Measurements from ENCODE around the gene HSD3B1.
"Not testable (repeated sequence)": the region's sequence is repeated elsewhere in the genome, so short reads cannot be mapped to it uniquely, and the experiment has no call there.

The HSD3B1 gene

DNA sequence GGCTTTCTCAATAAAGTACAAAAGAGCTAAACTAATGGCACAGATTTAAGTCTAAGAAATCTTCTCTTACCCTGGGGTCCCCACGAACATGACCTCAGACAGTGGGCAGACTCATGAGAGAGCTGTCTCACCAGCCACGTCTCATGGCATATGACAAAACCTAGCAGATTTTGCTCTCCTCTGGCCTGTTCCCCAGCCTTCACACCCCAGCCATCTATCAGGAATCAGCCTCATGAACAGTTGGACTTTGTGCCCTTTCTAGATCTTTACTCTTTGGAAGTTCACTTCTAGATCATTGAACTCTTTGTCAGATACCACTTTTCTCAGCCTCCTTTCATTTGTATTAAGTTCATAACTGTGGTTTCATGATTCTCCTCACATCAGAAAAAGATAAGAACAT, 14.2 kb upstream of the HSD3B1 start:
- no peak for DNase-seq

DNA sequence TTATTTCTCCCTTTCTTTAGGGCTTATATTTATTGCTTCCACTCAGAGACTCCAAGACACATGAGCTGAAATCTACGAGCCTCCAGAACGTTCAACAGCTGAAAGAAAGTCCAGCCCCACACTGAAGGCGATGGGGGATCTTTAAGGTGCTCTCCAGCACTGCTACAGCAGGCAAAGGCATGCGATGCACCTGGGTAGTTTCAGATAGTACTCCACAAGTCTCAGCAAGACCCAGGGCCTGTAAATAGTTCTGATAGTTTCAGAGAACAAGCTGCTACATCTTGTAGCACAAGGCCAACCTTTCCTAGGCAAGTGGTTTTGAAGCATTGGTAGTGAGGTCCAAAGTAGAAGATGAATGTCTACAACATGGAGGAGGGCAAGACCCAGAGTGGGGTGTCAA, 2.2 kb upstream of the HSD3B1 start:
- DNase-seq = no peak

DNA sequence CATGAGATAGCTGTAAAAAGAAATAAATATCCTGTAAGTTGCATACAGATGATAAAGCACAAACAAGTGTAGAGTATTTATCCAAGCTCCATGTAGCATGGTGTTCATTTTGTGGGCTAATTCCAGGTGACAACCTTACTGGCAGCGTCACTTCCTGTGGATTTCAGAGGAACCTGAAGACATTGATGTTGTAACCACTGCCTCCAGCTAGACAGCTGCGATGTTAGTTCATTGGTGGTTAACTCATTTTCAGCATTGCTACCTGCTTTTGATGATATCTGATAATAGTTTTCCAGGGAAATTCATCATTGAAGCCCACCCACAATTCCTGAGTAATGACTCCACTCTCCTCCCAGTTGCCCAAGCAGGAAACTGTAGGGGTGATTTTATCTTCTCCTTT, 3.0 kb downstream of the HSD3B1 start:
- DNase-seq = no peak

DNA sequence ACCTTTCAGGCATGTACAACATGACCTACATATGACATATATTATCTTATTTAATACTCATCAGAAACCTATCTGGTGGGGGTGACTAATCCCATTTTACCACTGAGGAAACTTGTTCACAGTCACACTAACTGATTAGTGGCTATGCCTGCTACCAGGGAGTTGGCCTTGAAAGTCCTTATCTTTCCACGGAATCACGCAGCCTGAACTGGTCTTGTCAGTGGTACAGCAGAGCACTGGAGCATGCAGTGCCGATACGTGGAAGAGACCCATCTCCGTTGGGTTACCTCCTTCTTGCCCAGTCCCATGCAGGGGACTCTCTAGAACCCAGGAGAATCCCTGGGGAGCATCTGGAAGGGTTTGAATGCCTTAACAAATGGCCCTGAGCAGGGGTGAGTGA, 8.2 kb downstream of the HSD3B1 start:
- DNase-seq = no peak

DNA sequence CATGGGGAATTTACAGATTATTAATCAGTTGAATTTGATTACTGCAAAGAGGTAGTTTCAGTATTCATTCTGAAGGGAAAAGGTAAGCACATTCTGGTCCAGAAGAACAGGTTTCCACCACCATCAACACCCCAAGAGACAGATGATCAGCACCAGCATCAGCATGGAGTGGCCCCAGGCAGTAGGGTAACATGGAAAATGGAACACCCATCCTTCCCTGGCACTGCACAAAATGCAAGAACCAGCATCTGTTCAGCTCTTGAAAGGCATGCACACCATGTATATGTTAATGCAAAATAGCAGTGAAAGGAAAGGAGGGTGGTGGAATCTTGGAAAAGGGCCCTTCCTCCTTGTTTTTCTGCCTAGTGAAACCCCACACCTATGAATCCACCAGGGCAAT, 9.2 kb downstream of the HSD3B1 start:
- no peak for DNase-seq

DNA sequence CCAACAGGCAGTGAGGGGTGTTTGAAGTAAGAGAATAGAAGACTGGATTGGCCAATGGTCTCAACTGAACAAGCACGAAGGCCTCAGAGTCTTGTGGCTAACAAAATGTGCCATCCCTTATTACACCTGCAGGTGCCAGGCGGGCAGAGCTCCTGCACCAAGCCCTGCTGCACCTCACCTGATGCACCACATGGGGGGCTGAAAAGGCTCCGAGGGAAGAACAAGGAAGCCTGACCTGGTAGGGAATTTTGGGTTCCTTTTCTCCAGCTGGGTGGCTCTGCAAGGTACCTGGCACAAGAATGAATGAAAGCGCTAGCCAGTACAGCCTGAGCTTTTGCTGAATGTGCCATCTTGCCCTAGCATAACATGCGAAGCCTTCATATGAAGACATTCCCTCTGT, 9.7 kb downstream of the HSD3B1 start:
- no peak for DNase-seq

DNA sequence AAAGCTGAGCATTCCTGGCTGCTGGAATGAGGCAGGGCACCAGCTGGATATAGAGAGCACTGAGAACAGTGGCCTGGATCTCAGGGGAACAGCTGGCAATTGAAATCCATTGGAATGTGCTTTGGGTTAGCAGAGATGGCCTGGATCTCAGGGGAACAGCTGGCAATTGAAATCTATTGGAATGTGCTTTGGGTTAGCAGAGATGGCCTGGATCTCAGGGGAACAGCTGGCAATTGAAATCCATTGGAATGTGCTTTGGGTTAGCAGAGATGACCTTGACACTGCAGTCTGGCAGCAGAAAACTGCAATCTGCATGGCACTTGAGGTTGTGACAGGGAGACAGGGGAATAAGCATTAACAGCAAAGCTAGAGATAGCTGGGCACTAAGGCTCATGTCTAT, 10.7 kb downstream of the HSD3B1 start:
- DNase-seq = not testable (repeated sequence)

DNA sequence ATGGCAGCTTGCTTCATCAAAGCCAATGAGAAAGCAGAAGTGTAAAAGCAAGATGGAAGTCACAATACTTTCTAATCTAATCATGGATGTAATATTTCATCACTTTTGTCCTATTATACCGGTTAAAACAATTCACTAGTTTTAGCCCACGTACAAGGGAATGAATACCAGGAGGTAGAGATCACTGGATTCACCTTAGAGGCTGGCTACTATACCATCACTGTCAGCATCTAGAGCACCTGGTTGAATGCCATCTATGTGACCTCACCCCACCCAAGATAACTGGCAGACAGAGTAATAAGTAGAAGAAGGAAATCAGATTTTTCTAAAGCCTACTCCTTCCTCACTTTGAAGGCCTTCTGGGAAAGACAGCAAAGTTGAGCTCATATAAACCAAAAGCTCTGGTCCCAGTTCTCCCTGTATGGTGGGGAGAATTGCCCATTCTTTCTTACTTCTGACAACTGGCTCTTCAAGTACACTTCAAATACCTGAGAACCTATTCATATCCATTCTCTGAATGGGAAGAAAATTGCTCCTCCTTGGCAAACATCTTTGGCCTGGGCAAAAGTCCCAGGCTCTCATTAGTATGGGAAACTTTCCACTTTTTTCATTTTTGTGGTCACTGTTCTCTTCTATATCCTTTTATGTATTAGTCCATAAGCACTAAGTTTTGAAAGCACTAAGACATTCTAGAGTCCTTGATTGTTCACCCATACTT, 24.8 kb downstream of the HSD3B1 start:
- no peak for DNase-seq

DNA sequence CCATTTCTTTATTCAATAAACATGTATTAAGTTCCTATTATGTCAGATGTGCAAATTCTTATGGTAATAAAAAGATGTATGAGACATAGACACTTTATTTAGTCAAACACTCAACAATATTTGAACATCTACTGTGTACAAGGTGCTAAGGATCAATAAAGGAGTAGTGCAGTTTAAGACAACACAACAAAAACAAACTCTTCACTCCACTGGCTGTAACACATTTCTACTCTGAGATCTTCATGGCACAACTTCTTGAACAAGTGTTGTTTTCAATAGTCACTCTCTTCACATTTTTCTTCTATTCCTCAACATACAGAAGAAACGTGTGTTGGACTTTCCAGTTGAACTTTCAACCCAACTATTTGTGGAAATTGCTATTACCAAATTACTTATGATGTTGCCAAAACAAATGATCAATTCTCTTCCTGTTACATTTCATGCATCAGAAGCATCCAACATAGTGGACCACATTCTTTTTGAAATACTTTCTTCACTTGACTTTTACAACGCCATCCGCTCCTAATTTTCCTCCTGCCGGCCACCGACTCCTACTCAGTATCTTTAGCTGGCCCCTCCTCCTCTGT, 25.4 kb downstream of the HSD3B1 start:
- no peak for DNase-seq

DNA sequence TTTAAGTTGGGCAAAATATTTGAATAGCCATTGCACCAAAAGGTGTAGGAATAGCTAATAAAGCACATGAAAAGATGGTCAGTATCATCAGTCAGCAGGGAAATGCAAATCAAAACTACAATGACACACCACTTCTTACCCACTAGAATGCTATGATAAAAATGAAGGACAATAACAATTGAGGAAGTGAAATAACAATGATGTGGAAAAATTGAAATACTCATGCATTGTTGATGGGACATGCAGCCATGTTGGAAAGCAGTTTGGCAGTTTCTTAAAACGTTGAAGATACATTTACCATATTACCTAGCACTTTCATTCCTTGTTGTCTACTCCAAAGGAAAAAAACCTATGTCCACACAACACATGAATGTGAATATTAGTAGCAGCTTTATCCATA, 28.4 kb downstream of the HSD3B1 start:
- DNase-seq = peak; percentile 24

DNA sequence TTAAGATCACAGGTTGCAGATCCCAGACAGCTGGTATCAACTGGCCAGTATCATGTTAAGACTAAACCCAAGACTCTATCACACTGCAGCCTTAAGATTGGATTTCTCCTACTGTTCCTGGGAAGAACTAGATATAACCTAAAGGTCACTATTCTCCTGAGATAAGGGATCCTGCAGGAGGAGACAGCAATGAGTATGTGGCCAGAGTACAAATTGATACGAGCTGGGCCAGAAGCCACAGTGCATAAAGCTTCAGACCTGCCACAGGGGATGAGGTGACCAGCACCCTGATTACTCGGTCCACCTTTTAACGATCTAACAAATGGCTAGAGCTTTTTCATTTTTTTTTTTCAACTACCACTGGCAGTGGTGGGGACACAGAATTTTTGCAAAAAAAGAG, 31.0 kb downstream of the HSD3B1 start:
- DNase-seq = no peak

DNA sequence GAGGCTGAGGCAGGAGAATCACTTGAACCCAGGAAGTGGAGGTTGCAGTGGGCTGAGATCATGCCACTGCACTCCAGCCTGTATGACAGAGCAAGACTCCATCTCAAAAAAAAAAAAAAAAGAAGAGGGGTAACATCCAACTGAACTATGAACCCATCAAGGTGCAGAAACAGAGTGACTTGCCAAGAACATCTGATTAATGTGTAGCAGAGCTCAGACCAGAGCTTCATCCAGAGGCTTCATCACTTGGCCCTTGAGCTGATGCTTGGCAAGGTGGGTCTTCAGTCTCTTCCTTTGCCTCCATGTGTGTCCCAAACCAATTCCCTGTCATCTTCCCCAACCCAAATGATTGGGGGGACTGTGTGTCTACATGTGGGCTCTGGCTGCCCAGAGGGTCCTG, 32.6 kb downstream of the HSD3B1 start:
- no peak for DNase-seq

DNA sequence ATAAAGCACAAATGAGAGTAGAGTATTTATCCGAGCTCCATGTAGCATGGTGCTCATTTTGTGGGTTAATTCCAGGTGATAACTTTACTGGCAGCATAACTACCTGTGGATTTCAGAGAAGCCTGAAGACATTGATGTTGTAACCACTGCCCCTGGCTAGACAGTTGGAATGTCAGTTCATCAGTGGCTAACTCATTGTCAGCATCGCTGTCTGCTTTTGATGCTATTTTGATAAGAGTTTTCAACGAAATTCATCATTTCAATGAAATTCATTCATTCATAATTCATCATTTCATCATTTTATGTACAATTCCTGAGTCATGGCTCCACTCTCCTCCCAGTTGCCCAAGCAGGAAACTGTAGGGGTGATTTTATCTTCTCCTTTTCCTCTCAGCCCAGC, 34.4 kb downstream of the HSD3B1 start:
- DNase-seq = no peak

DNA sequence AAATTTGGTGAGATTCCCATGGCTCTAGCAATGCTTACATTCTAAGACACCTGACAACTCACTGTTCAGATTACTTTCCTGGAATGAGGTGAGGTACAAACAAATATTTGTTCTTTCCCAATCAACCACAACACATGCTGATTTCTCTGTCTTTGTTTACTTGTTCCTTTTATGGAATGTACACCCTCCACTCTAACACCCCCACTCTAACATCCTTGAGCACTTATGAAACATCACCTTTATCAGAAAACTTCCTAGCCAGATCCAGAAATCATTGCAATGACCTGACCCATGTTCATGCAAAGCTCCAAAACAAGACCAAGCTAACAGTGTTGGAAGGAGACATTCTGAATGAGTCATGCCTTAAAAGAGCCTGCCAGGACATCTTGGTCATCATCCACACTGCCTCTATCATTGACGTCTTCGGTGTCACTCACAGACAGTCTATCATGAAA, 35.5 kb downstream of the HSD3B1 start:
- DNase-seq = no peak

DNA sequence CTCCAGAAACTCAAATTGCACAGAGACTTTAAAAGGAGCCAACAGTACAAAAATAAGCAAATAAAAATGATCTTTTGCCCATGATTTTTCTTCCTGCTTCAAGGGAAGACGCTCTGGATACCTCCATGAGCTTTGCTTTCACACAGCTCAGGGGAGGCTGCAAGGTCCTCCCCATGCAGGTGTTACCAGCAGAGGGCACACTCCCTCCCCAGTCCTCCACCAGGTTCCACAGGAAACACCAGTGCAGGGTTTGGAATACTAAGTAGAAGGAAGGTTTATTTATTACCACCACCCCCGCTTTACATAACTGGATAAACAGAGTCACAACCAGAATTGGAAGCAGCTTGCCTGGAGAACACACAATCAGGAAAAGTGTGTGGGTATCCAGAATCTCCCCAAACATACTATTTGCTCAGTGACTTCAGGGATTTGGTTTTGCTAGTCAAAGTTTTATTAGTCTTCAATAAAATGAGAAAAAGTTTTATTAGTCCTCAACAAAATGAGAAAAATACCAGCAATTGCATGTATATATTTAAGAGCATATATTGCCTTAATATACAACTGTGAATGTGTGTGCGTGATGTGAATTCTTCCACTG, 37.3 kb downstream of the HSD3B1 start:
- DNase-seq = peak; percentile 36

DNA sequence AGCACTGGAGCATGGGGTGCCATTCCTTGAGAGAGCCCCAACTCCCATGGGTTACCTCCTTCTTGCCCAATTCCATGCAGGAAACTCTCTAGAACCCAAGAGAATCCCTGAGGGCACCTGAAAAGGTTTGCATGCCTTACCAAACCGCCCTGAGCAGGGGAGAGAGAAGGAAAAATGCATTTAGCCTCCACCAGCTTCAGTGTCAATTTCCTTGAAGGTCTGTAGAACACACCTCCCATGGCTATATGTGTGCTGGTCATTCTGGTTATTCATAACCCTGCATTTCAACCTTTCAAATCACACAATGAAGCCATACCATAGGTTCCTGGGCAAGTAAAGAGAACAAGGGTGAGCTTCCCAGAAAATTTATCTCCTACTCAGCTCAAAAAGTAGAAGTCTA, 39.6 kb downstream of the HSD3B1 start:
- no peak for DNase-seq

DNA sequence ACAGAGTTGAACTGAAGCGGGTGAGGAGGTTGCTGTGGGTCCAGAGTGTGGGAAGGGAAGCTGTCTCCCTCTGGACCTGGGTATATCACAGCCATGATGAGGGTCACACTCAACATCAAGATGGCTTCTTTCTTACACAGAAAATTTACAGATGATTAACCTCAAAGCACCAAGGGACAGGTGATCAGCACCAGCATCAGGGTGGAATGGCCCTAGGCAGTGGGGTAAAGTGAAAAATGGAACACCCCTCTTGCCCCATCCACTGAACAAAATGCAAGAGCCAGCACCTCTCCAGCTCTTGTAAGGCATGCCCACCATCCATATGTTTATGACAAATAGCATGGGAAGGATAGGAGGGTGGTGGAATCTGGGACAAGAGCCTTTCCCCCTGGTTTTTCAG, 40.3 kb downstream of the HSD3B1 start:
- no peak for DNase-seq

DNA sequence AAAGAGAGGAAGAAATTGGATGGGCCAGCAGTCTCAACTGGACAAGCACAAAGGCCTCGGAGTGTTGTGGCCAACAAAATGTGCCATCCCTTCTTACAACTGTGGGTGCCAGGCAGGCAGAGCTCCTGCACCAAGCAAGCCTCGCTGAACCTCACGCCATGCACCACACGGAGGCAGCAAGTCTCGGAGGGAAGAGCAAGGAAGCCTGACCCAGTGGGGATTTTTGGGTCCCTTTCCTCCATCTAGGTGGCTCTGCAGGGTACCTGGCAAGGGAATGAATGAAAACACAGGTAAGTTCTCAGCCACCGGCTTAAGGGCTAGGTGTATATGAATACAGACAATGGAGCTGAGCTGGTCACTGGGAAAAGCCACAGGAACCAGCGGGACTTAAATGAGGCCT, 40.8 kb downstream of the HSD3B1 start:
- no peak for DNase-seq

DNA sequence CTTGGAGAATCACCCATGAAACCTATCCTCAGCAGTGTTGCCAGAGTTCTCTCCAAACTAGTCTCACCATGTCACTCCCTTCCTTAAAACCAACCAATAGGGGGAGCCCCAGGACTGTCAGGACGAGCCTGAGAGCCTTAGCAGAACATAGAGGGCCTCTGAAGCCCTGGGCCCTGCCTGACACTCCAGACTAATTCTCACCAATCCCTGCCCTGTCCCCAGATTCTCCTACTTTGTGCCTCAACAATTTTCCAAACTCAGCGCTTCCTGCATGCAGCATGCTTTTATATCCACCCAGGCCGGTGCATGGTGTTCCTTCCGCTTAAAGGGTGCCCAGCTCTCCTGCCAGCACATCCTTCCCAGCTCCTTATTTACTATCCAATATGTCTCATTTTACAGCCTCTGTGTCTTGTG, 42.7 kb downstream of the HSD3B1 start:
- peak; percentile 85 for DNase-seq

DNA sequence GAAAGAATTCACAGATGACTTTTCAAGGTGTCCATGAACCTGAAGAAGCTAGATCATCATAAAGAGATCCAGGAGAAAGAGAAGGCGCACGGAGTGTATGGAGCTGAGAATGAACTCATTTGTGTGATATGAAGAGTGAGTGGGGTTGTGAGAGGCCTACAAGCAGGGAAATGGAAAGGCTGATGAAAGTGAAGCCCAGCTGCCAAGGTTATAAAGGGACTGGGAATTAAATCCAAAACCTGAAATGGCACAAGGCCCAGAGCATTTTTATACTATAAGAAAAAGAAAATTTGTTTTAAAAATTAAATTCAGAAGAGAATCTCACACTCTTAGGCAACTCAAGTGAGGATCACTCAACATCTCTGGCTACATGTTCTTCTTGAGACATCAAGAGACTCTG, 43.4 kb downstream of the HSD3B1 start:
- DNase-seq = no peak

DNA sequence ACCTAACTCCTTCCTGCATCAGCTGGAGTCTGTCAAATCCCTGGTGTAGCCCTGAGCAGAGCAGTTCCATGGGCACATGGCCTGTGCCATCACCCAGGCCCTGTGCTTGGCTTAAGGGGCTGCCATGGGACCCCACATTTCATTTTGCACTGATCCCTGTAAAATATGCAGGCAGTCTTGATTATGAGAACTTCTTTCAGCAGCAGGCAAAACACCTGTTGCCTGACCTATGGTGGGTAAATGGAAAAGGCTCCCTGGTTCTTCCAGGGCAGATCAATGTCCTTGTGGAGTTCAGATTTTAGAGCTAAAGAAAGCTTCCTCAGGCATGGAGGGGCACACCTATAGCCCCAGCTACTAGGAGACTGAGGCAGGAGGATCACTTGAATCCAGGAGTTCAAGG, 44.2 kb downstream of the HSD3B1 start:
- DNase-seq = no peak

DNA sequence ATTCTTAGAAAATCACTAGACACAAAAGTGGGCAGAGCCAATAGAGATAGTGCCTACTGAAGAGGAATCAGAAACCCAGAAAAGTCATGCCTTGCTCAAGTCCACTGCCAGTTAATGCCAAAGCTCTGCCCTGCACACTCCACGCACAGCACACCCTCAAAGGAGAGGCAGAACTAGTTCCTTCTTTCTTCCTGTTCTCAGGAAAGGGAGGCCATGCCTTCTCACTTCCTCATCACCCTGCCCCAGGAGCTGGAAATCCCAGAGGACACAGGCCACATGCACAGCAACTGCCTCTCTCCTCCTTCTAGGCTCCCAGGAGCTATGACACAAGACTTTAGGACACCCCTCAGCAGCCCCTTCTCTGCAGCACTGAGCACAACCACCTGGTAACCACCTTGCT, 45.6 kb downstream of the HSD3B1 start:
- not testable (repeated sequence) for DNase-seq

DNA sequence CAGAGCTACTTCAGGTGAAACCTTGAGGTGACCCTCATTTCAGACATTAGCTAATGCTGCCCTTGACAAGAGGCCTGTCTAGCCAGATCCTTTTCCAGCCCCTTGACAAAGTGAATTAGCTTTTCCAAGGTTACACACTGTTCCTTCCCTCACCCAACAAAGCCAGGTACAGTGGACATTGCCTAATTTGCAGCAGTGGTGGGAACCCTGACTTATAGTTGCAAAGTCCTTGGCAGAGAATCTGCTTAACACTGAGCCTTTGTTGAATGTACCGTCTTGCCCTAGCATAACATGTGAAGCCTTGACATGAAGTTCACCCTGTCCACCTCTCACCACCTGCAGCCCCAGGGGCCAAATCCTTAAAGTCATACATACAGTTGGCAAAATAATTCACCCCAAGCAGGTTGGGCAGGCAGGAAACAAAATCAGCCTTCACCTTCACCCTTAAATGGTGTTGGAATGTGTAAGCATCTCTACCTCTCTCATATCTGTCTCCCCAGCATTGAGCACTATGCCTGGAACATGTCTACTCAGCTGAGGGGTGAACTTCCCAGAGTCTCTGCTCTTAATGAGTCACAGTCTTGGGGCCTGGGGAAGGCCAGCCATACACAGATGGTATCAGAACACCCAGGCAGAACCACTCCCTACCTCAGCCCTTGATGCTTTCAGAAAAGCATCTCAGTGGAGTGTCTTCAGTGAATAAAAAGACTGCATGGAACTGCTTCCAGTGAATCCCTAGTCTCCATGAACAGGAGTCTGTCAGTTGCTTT, 46.5 kb downstream of the HSD3B1 start:
- peak; percentile 60 for DNase-seq

DNA sequence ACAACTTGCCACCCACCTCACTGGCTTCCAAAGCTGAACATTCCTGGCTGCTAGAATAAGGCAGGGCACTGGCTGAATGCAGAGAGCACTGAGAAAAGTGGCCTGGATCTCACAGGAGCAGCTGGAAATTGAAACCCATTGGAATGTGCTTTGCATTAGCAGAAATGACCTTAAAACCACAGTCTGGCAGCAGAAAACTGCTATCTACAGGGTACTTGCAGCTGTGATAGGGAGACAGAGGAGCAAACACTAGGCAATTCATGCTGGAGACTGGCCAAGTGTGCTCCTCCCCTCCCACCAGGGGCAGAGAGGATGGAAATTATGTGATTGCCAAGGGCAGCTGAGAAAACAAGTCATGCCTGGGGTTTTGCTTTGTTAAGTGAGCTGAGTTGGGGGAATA, 47.2 kb downstream of the HSD3B1 start:
- DNase-seq = peak; percentile 77
